K562 (cell line): Measurements from ENCODE around the gene RET. TPM values are rescaled to one million over a fixed set of nuclear protein-coding genes. Genes with fewer than 3 reads are reported as not detected.

Source experiments
- ATAC-seq: fragments of 200-7000 bp; cut with Tn5 transposase; 3 replicates; pipeline ENCODE4 v1.9.1; 2020; ENCODE audit warnings: moderate library complexity
- BruUV-seq: library from RNA; stranded (reverse); fragments of 400-500 nt; replicated peaks from 2 replicates; lab custom pipeline; 2021; lab: Mats Ljungman, UMichigan
- CTCF ChIA-PET: fragments of 300-600 bp; formaldehyde crosslinking; extraction: SDS; loops from one replicate; lab custom pipeline; 2021; ENCODE audit warnings: low intra/inter-chr PET ratio; lab: Yijun Ruan, JAX
- POLR2A ChIA-PET: fragments of 300-600, 350-650 bp; sonication (Branson Sonifier 250); formaldehyde crosslinking; extraction: SDS; loops from one replicate; lab custom pipeline; 2021; ENCODE audit warnings: antibody characterized with exemption, inconsistent platforms; lab: Yijun Ruan, JAX
- DNase-seq, 4 experiments: peaks; one replicate each; pipeline versions ENCODE4 v3.0.0 to v3.0.0-alpha.2; 2011 to 2018; ENCODE audit warnings: low spot score in 3 of 4, mixed read lengths in 3 of 4; ENCODE audit errors: extremely low read depth in 1 of 4
- FAIRE-seq: peaks from 2 replicates; lab custom pipeline; 2011; peaks lifted over from hg19 to GRCh38; lab: Jason Lieb, UNC
- H2AFZ ChIP-seq: 2 replicates; pipeline ENCODE4 v1.6.0; 2011; ENCODE audit warnings: low read depth, low read length, control low read depth, inconsistent platforms
- H3K27ac ChIP-seq: fragments of 200-600 bp; 3 replicates; pipeline ENCODE4 v1.8.0; 2011; ENCODE audit warnings: low read depth, mild to moderate bottlenecking, control low read depth, inconsistent platforms, low read length, moderate library complexity, mixed read lengths; ENCODE audit errors: extremely low read depth
- H3K27me3 ChIP-seq, 2 experiments: fragments of 300-600 bp in 1 of 2; 2 replicates in 1 of 2; 3 replicates in 1 of 2; pipeline versions ENCODE4 v1.6.0 to v1.8.0; 2011; ENCODE audit warnings: inconsistent platforms in 2 of 2, low read length in 2 of 2, mild to moderate bottlenecking in 1 of 2, mixed read lengths in 1 of 2, moderate library complexity in 1 of 2; ENCODE audit not compliant: control insufficient read depth in 2 of 2, insufficient read depth in 2 of 2
- H3K36me3 ChIP-seq: fragments of 300-600 bp; 3 replicates; pipeline ENCODE4 v1.8.0; 2011; ENCODE audit warnings: mild to moderate bottlenecking, low read length, inconsistent platforms; ENCODE audit not compliant: control insufficient read depth, insufficient read depth
- H3K4me1 ChIP-seq, 2 experiments: fragments of 200-600 bp in 1 of 2; replicated peaks in 1 of 2; 2 replicates in 1 of 2; 3 replicates in 1 of 2; pipeline versions ENCODE4 v1.5.1 to v1.8.0; 2011; ENCODE audit warnings: inconsistent platforms in 2 of 2, low read length in 2 of 2, mild to moderate bottlenecking in 1 of 2, mixed read lengths in 1 of 2, moderate library complexity in 1 of 2; ENCODE audit not compliant: control insufficient read depth in 2 of 2, insufficient read depth in 2 of 2
- H3K4me2 ChIP-seq: 2 replicates; pipeline ENCODE4 v1.6.1; 2011; ENCODE audit warnings: low read length, control low read depth, inconsistent platforms, mixed read lengths; ENCODE audit not compliant: insufficient read depth
- H3K4me3 ChIP-seq: fragments of 200-600 bp; sonication (generic), shearing (Covaris generic); 2 replicates; pipeline ENCODE4 v1.5.1; 2016; ENCODE audit warnings: control low read depth, inconsistent platforms
- H3K79me2 ChIP-seq: fragments of 200-600 bp; 3 replicates; pipeline ENCODE4 v1.8.0; 2011; ENCODE audit warnings: low read length, inconsistent platforms; ENCODE audit not compliant: control insufficient read depth, insufficient read depth
- H3K9ac ChIP-seq, 2 experiments: 2 replicates each; pipeline versions ENCODE4 v1.6.0 to v1.6.1; 2011; ENCODE audit warnings: low read depth in 2 of 2, low read length in 2 of 2, control low read depth in 1 of 2, inconsistent platforms in 1 of 2, mild to moderate bottlenecking in 1 of 2, mixed read lengths in 1 of 2; ENCODE audit not compliant: insufficient read depth in 1 of 2
- H3K9me1 ChIP-seq: one replicate; pipeline ENCODE4 v1.6.0; 2011; ENCODE audit warnings: inconsistent platforms, mild to moderate bottlenecking, low read length, moderate library complexity; ENCODE audit not compliant: control insufficient read depth, insufficient read depth
- H3K9me3 ChIP-seq: replicated peaks from 2 replicates; pipeline ENCODE4 v1.5.1; 2011; ENCODE audit warnings: low read depth, low read length, inconsistent platforms; ENCODE audit not compliant: control insufficient read depth, insufficient read depth
- H4K20me1 ChIP-seq: replicated peaks from 2 replicates; pipeline ENCODE4 v1.6.1; 2011; ENCODE audit warnings: low read length, inconsistent platforms, mixed read lengths; ENCODE audit not compliant: control insufficient read depth, insufficient read depth
- MLX ChIP-seq, 2 experiments: fragments of 450-650 bp in 1 of 2; sonication (generic) in 1 of 2; formaldehyde crosslinking; conservative IDR thresholded peaks; 2 replicates each; pipeline versions ENCODE4 v1.4.0 to v1.8.1; 2020 to 2022; ENCODE audit warnings: mild to moderate bottlenecking in 1 of 2, missing genetic modification reagents in 1 of 2
- NCOA1 ChIP-seq: fragments of 450-650 bp; IDR thresholded peaks from 2 replicates; pipeline ENCODE4 v1.6.1; 2016; ENCODE audit warnings: low read depth
- NKRF ChIP-seq: fragments of 450-650 bp; IDR thresholded peaks from 2 replicates; pipeline ENCODE4 v1.6.1; 2016; ENCODE audit warnings: borderline replicate concordance
- ZNF134 ChIP-seq: fragments of 250-450 bp; sonication (Bioruptor Pico); conservative IDR thresholded peaks from 2 replicates; pipeline ENCODE4 v1.4.0; 2020
- WGBS: fragments of 100-300 bp; shearing (Covaris generic); methylation state at CpG from one replicate; pipeline ENCODE4 v1.1.6; 2016; ENCODE audit warnings: low coverage, mixed read lengths; ENCODE audit not compliant: insufficient coverage; ENCODE audit errors: missing lambda C conversion rate; 5-methylcytosine and 5-hydroxymethylcytosine counted together
- in situ Hi-C: fragments of 300-500 bp; cut with MboI; formaldehyde crosslinking; loops from 4 replicates; pipeline ENCODE4 v1.15.0; 2018; ENCODE audit warnings: inconsistent platforms, mixed read lengths
- intact Hi-C: fragments of 100-400 bp; cut with micrococcal nuclease; formaldehyde crosslinking; loops from 2 replicates; pipeline ENCODE4 v1.14.2; 2022
- polyA plus RNA-seq, 8 experiments: library from polyadenylated mRNA; depleted of rRNA in 4 of 8; stranded (reverse) in 5 of 8; unstranded in 3 of 8; fragments of >200 nt; fragmentation: Nextera tagmentation in 2 of 8; fragmentation: Illumina TruSeq in 1 of 8; extraction: Ambion mirVana in 2 of 8; extraction: Trizol in 1 of 8; gene quantifications; 2 replicates each; pipeline versions ENCODE4 v1.2.1 to v1.2.3, GENCODE V29; 2011 to 2014; ENCODE audit warnings: inconsistent platforms in 1 of 8, missing spikeins in 1 of 8
- total RNA-seq, 7 experiments: library from RNA; depleted of rRNA in 6 of 7; stranded (reverse); fragments of >200 nt in 6 of 7; fragmentation: Illumina TruSeq in 2 of 7; extraction: Trizol in 2 of 7; gene quantifications; 2 replicates each; pipeline versions ENCODE4 v1.2.1 to v1.2.3, GENCODE V29; 2011 to 2021; ENCODE audit warnings: low replicate concordance in 1 of 7
- TF ChIP-seq, protein P1 (sequence below): fragments of 450-650 bp; IDR thresholded peaks from 2 replicates; pipeline ENCODE4 v1.6.1; 2016; ENCODE audit warnings: mild to moderate bottlenecking, moderate library complexity
- TF ChIP-seq, protein P2 (sequence below): fragments of 450-650 bp; formaldehyde crosslinking; IDR thresholded peaks from 2 replicates; pipeline ENCODE4 v1.4.0; 2022; ENCODE audit warnings: missing genetic modification characterization

RET gene
- total and polyA plus RNA-seq, 9 of the 15 experiments (the other 6 are each of a cell fraction or from before 2014, with no cell fraction given), result 0.04 to 0.05 TPM; not detected in 7

DNA sequence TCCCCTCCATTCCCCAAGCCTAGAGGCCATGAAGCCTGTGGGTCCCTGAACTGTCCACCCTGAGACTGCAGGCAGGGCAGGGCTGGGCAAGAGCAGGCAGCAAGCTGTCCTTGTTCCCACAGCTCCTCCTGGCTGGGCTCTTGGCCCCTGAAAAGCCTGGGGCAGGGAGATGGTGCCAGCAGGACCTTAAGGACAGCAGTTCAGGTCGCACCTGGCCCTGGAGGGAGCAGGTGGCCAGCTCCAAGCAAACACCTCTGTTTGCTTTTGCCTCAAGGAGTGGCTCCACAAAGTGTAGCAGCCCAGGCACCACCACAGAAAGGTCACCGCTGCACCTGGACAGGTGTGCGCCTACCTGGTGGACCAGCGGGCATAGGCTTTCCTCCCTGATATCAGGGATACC lies 5.2 kb downstream of the RET start:
- POLR2A ChIA-PET, result no interaction called here
- no peaks in the 10 kb centered on the region for H3K36me3 ChIP-seq
- H2AFZ ChIP-seq, result no peak overlapping the region
- no peak for FAIRE-seq
- CTCF ChIA-PET, result no interaction called here
- ATAC-seq, result no peak
- no peak overlapping the region for H3K27ac ChIP-seq
- H3K9me1 ChIP-seq, result no peaks in the 10 kb centered on the region
- in situ Hi-C loops (no loop called here), intact Hi-C loops (no loop called here)
- no peaks in the 10 kb centered on the region for H3K79me2 ChIP-seq
- no peak overlapping the region for H3K4me2 ChIP-seq
- no peak for DNase-seq
- H3K27me3 ChIP-seq, result peaks cover 0 to 44% of the 10 kb centered on the region in 2 experiments; a peak in 2 of 5 replicates
- BruUV-seq, result no TSS peak
- H3K4me1 ChIP-seq, result peaks cover 0 to 13% of the 10 kb centered on the region in 2 experiments; a peak in 2 of 5 replicates
- WGBS, result 2% methylated on average over 4 of the region's 4 CpGs
- H3K9me3 ChIP-seq, result no peaks in the 10 kb centered on the region
- no peak overlapping the region for H3K9ac ChIP-seq
- no peak overlapping the region for H3K4me3 ChIP-seq
- H4K20me1 ChIP-seq, result peaks cover 4% of the 10 kb centered on the region; the same call in 1 of the 2 replicates
- TF ChIP-seq, protein P1, sequence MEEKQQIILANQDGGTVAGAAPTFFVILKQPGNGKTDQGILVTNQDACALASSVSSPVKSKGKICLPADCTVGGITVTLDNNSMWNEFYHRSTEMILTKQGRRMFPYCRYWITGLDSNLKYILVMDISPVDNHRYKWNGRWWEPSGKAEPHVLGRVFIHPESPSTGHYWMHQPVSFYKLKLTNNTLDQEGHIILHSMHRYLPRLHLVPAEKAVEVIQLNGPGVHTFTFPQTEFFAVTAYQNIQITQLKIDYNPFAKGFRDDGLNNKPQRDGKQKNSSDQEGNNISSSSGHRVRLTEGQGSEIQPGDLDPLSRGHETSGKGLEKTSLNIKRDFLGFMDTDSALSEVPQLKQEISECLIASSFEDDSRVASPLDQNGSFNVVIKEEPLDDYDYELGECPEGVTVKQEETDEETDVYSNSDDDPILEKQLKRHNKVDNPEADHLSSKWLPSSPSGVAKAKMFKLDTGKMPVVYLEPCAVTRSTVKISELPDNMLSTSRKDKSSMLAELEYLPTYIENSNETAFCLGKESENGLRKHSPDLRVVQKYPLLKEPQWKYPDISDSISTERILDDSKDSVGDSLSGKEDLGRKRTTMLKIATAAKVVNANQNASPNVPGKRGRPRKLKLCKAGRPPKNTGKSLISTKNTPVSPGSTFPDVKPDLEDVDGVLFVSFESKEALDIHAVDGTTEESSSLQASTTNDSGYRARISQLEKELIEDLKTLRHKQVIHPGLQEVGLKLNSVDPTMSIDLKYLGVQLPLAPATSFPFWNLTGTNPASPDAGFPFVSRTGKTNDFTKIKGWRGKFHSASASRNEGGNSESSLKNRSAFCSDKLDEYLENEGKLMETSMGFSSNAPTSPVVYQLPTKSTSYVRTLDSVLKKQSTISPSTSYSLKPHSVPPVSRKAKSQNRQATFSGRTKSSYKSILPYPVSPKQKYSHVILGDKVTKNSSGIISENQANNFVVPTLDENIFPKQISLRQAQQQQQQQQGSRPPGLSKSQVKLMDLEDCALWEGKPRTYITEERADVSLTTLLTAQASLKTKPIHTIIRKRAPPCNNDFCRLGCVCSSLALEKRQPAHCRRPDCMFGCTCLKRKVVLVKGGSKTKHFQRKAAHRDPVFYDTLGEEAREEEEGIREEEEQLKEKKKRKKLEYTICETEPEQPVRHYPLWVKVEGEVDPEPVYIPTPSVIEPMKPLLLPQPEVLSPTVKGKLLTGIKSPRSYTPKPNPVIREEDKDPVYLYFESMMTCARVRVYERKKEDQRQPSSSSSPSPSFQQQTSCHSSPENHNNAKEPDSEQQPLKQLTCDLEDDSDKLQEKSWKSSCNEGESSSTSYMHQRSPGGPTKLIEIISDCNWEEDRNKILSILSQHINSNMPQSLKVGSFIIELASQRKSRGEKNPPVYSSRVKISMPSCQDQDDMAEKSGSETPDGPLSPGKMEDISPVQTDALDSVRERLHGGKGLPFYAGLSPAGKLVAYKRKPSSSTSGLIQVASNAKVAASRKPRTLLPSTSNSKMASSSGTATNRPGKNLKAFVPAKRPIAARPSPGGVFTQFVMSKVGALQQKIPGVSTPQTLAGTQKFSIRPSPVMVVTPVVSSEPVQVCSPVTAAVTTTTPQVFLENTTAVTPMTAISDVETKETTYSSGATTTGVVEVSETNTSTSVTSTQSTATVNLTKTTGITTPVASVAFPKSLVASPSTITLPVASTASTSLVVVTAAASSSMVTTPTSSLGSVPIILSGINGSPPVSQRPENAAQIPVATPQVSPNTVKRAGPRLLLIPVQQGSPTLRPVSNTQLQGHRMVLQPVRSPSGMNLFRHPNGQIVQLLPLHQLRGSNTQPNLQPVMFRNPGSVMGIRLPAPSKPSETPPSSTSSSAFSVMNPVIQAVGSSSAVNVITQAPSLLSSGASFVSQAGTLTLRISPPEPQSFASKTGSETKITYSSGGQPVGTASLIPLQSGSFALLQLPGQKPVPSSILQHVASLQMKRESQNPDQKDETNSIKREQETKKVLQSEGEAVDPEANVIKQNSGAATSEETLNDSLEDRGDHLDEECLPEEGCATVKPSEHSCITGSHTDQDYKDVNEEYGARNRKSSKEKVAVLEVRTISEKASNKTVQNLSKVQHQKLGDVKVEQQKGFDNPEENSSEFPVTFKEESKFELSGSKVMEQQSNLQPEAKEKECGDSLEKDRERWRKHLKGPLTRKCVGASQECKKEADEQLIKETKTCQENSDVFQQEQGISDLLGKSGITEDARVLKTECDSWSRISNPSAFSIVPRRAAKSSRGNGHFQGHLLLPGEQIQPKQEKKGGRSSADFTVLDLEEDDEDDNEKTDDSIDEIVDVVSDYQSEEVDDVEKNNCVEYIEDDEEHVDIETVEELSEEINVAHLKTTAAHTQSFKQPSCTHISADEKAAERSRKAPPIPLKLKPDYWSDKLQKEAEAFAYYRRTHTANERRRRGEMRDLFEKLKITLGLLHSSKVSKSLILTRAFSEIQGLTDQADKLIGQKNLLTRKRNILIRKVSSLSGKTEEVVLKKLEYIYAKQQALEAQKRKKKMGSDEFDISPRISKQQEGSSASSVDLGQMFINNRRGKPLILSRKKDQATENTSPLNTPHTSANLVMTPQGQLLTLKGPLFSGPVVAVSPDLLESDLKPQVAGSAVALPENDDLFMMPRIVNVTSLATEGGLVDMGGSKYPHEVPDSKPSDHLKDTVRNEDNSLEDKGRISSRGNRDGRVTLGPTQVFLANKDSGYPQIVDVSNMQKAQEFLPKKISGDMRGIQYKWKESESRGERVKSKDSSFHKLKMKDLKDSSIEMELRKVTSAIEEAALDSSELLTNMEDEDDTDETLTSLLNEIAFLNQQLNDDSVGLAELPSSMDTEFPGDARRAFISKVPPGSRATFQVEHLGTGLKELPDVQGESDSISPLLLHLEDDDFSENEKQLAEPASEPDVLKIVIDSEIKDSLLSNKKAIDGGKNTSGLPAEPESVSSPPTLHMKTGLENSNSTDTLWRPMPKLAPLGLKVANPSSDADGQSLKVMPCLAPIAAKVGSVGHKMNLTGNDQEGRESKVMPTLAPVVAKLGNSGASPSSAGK, result no peak
- TF ChIP-seq NKRF (no peak), NCOA1 (no peak), ZNF134 (CRISPR knock-in tag) (no peak), MLX (CRISPR knock-in tag; conservative IDR thresholded peaks at IDR 0.05) (no peak)
- TF ChIP-seq, protein P2, sequence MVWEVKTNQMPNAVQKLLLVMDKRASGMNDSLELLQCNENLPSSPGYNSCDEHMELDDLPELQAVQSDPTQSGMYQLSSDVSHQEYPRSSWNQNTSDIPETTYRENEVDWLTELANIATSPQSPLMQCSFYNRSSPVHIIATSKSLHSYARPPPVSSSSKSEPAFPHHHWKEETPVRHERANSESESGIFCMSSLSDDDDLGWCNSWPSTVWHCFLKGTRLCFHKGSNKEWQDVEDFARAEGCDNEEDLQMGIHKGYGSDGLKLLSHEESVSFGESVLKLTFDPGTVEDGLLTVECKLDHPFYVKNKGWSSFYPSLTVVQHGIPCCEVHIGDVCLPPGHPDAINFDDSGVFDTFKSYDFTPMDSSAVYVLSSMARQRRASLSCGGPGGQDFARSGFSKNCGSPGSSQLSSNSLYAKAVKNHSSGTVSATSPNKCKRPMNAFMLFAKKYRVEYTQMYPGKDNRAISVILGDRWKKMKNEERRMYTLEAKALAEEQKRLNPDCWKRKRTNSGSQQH (CRISPR knock-in tag), result no peak
